IPS DF 4.7 (cell line): Measurements from ENCODE around the gene DYNLT2B.
"Not testable (repeated sequence)": the region's sequence is repeated elsewhere in the genome, so short reads cannot be mapped to it uniquely, and the experiment has no call there.

Experiments
- DNase-seq: peaks from one replicate; pipeline ENCODE4 v3.0.0-alpha.2; 2013; ENCODE audit warnings: low spot score; ENCODE audit errors: extremely low read depth

DYNLT2B gene

DNA sequence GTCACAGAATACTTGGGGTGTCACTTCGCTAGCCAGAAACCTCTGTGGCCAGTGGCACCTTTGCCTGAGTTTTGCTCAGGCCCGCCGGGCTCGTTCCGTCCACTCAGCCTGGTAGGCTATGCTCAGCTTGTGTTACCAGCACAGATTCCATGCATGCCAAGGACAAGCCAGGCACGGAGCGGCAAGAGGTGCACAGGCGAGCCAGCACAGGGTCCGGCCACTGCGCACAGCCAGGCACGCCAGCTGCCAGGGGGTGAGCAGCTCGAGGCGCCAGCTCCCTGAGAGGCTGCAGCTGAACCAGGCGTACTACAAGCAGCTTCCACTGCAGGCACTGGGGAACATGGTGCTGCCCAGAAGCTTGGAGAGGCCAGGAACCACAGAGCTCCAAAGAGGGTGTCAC, 45.2 kb downstream of the DYNLT2B start:
- no peak for DNase-seq

DNA sequence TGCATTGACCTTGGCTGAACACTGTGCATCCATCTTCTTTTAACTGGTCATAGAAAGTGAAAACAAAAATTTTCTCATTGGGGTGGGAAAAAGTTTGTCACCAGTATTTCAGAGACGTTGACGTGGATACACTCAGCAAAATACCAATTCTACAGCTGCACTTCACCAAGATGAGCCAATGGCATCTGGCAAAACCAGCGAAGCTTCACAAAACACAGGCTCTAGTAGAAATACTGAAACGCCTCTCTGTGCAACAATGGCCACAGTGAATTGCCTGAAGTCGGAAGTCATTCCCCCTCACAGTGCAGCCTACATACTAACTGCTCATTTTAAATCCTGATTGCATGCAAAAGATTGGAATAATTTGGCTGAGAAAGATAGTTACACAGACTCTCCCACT, 47.5 kb downstream of the DYNLT2B start:
- no peak for DNase-seq

- no peak for DNase-seq
These were observed 49.5 kb downstream of the DYNLT2B start for GRCh38 chr3:196268284-196269163.

GRCh38 chr3:196263819-196264218, 54.2 kb downstream of the DYNLT2B start:
- DNase-seq = no peak

DNA sequence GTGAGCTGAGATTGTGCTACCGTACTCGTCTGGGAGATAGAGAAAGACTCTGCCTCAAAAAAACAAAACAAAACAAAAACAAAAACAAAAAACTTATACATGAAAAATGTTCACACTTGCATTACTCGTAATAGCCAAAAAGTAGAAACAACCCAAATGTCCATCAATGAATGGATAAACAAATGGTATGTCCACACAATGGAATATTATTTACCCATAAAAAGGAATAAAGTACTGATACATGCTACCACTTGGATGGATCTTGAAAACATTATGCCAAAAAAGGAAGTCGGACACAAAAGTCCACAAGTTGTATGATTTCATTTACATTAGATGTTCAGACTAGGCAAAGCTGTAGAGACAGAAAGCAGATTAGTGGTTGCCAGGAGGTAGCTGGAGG, 57.3 kb downstream of the DYNLT2B start:
- DNase-seq = no peak

GRCh38 chr3:196255776-196256175, 62.3 kb downstream of the DYNLT2B start:
- DNase-seq = no peak

DNA sequence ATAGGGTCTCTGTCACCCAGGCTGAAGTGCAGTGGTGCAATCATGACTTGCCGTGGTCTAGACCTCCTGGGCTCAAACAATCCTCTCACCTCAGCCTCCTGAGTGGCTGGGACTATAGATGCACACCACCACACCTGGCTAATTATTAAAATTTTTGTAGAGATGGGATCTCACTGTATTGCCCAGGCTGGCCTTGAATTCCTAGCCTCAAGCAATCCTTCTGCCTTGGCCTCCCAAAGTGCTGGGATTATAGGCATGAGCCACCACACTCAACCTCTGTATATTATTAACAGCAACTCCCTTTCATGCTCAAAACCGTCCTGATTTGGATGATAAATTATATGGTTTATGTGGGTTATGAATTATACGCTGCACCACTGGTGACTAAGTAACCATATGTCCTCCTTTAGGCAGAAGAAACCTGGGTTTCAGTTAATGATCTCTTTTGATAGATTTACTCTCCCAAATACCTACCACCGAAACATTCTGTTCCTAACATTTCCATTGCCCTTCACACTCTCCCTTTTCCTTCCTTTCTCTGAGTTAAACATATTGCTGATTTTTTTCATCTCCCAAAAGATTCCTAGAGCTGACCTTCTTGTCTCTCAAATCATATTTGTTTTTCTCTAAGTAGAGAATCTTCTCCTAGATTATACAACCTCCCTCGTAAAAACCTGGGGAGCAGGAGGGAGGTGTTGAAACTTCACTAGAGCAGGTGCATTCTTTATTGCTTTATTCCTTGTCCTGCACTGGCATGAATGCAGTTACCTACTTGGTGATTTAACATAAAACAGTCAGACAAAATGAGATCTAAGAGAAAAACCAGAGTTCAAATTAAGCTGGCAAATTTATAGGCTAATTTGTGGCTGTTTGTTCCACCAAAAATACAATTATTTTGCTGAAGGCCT, 63.4 kb downstream of the DYNLT2B start:
- DNase-seq = no peak

DNA sequence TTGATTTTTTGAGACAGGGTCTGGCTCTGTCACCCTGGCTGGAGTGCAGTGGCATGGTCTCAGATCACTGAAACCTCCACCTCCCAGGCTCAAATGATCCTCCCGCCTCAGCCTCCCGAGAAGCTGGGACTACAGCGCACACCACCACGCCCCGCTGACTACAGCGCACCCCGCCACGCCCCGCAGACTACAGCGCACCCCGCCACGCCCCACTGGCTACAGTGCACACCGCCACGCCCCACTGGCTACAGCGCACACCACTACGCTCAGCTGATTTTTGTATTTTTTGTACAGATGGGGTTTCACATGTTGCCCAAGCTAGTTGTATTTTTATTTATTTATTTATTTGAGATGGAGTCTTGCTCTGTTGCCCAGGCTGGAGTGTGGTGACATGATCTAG, 66.1 kb downstream of the DYNLT2B start:
- no peak for DNase-seq

DNA sequence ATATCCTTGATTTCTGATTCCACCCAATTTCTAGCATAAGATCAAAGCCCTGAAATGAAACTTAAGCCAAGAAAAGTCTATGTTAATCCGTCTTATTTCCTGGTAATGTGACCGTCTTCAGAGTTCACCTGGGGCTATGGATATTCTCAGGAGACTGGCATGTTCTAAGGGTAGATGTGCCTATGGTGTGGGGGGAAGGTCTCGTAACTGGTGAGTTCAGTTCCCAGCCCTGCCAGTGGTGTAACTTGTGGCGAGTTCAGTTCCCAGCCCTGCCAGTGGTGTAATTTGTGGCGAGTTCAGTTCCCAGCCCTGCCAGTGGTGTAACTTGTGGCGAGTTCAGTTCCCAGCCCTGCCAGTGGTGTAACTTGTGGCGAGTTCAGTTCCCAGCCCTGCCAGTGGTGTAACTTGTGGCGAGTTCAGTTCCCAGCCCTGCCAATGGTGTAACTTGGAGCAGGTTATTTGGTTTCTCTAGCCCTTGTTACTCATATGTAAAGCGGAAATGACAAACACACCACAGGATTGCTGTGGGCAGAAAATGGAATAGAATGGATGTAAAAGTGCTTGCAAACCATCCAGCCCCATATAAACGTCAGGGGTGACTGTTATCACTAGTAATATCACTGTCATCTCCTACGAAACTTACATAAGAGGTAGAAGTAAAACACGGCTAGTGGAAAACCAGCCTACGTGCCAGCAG, 71.3 kb downstream of the DYNLT2B start:
- DNase-seq = no peak

DNA sequence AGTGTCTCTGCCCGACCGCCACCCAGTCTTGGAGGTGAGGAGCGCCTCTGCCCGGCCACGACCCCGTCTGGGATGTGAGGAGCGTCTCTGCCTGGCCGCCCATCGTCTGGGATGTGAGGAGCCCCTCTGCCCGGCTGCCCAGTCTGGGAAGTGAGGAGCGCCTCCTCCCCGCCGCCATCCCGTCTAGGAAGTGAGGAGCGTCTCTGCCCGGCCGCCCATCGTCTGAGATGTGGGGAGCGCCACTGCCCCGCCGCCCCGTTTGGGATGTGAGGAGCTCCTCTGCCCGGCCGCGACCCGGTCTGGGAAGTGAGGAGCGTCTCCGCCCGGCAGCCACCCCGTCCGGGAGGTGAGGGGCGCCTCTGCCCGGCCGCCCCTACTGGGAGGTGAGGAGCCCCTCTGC, 73.9 kb downstream of the DYNLT2B start:
- DNase-seq = not testable (repeated sequence)

- DNase-seq = no peak
These were observed 76.3 kb downstream of the DYNLT2B start for GRCh38 chr3:196241704-196242103.
